GM13976 (cell line): ENCODE measurements around the gene CLIC1.

Experiments
- DNase-seq: peaks from one replicate; pipeline ENCODE4 v3.0.0; 2012; ENCODE audit warnings: low spot score
- in situ Hi-C: fragments of 300-500 bp; cut with MboI; formaldehyde crosslinking; loops from one replicate; pipeline ENCODE4 v1.12.0; 2022; ENCODE audit warnings: low sequenced_read_pairs, mixed read lengths, inconsistent platforms; ENCODE audit not compliant: unreplicated experiment
- TF ChIP-seq, protein P1 (sequence below): IDR thresholded peaks from 2 replicates; pipeline ENCODE4 v1.5.1; 2012; ENCODE audit warnings: borderline replicate concordance, mild to moderate bottlenecking; ENCODE audit not compliant: insufficient read depth; ENCODE audit errors: extremely low read depth, missing control alignments, control extremely low read depth

The CLIC1 gene

DNA sequence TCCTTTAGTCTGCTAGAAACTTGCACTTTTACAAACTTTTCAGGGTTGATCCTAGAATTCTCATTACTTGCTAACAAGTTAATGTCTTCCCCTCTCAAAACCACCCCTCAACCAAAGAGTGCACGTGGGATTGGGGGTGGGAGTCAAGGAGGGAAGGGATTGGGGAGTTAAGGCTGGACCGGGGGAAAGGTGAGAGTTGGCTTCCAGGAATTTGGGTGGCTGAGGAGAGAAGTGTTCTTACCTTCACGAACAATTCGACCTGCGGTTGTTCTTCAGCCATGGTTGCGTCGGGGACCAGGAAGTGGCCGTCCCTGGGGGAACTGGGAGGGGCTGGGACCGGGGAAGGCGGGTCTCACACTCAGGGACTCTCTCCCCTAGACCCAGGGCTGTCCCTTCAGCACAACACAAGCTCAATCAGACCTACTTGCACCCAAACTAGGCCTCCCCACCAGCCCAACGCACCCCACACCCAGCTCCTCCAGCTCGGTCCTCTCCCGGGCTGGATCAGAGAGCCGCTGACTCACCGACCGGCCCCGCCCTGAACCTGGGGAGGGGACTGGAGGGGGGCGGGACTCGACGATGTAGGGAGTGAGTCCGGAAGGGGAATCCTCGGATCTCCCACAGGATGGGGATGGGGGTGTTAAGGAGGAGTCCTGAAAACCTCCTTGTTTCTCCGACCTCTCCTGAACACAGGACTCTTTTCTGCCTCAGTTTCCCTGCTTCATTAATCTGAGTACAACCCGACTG is at the start of gene CLIC1:
Gene CLIC1, minus strand, starts transcription at position 510 of the 747 bp plus-strand sequence. Its CDS starts 230 bp downstream, at position 280.
- in situ Hi-C loops: no loop called here
- TF ChIP-seq, protein P1, sequence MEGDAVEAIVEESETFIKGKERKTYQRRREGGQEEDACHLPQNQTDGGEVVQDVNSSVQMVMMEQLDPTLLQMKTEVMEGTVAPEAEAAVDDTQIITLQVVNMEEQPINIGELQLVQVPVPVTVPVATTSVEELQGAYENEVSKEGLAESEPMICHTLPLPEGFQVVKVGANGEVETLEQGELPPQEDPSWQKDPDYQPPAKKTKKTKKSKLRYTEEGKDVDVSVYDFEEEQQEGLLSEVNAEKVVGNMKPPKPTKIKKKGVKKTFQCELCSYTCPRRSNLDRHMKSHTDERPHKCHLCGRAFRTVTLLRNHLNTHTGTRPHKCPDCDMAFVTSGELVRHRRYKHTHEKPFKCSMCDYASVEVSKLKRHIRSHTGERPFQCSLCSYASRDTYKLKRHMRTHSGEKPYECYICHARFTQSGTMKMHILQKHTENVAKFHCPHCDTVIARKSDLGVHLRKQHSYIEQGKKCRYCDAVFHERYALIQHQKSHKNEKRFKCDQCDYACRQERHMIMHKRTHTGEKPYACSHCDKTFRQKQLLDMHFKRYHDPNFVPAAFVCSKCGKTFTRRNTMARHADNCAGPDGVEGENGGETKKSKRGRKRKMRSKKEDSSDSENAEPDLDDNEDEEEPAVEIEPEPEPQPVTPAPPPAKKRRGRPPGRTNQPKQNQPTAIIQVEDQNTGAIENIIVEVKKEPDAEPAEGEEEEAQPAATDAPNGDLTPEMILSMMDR: no peak

DNA sequence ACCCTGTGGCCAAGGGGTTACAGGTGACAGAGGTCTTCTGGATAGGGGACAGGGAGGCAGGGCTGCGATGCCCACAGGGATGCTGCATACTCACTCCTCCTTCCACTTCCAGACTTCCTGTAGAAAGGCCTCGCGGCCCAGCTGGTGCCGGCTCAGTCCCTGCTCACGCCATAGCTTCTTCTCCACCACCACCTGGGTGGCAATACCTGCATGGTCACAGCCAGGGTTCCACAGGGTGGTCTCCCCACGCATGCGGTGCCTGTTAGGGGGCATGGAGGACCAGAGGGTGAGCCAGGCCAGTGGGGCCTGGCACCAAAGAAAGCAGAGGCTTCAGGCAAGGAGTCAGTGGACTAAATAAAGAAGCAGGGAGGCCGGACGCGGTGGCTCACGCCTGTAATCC is 49.1 kb upstream of the CLIC1 start:
- TF ChIP-seq, protein P1: no peak
- in situ Hi-C loops: no loop called here
- no peak for DNase-seq

More for the DNA sequence above, at the start of gene CLIC1:
- DNase-seq: peak; percentile 86

DNA sequence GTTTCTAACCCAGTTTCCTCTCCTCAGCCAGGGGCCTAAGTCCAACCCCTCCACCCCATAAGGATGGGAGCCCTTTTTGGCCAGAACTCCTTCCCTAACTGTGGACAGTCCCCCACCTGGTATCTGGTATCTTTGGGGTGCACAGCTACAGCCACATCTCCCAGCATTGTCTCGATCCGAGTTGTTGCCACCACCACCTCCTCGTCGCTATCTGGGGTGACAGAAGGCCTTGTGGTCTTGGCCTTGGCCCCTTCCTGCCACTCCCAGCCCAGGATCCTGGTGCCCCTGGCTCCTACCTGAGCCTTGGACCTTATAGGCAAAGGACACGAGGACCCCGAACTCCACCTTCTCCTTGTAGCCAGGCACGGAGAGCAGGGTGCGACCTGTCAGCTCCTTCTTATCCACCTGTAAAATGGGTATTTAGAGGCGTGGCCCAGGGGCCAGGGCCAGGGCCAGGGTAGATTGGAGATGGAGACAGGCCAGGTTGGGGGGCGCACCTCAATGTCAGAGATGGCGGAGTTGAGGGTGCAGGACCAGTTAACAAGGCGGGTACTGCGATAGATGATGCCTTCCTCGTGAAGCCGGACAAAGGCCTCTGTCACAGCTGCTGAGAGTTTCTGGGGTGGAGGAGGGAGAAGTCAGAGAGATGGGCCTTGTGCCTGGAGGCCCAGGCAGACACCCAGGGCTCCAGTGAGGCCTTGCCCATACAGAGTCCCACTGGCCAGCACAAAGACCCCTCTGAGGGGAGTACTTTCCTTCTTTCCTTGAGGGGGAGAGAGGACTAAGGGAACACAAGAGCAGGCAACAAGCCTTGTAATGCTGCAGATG is 48.0 kb upstream of the CLIC1 start:
- TF ChIP-seq, protein P1: no peak
- DNase-seq: no peak
- in situ Hi-C loops: no loop called here

DNA sequence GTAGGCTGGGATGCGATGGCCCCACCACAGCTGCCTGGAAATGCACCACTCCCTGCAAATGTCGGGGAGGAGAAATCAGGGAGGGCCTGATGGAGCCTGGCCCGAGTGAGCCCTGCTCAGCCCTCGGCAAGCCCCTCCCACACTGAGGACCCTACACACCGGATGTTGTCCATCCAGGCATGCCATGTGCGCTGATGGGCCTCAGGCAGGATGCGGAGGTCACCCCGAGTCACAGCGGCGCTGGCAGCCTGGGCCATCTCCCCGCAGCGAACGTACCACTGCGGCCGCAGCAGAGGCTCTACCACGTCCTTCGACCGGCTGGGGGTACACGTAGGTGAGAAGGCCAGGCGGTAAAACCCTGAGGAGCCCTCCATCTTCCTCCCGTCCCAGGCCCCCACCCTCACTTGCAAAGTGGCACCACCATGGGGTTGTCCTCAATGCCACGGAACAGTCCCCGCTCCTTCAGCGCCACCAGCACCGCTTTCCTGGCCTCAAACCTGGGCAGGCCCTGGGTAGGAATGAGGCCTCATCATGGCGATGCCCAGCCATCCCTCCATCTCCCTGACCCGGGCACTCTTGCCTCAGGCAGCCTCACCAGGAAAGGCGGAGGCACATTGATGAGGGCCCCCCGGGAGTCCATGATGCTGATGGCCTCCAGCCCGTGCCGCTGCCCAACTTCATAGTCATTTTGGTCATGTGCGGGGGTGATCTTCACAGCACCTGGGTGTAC is 46.0 kb upstream of the CLIC1 start:
- TF ChIP-seq, protein P1: no peak
- DNase-seq: no peak
- in situ Hi-C loops: no loop called here

DNA sequence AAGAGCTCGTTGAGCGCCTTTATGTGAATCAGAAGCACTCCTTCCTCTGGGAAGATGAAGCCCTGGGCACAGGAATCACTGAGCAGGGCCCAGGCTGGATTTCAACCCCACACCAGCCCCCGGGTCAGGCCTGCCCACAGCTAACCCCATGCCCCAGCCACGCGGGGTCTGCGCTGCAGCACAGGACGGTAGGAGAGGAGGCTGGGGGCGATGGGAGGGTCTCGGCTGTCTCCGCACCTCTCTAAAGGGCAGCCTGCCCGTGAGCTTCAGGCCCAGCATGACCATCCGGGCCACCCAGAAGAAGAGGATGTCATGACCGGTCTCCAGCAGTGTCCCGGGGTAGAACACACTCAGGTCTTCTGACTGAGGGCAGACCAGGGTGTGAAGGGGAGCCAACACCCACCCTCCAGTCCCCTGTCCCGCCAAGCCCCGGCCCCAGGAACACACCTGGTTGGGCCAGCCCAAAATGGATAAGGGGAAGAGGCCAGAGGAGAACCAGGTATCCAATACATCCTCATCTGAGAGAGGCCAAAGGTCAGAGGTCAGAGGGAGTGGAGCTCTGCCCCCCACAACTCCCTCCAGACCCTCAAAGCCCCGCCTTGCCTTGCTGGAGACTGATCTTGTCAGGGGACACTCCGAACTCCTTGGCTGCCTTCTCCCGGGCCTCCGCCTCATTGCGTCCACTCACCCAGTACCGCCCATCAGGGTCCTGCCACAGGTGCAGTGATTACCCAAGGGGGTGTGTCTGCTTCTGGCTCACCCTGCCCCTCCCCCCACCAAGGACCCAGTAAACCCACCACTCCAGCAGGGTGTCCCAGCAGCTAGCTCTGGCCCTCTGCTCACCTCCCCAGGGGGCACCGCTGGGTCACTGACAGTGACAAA is 45.2 kb upstream of the CLIC1 start:
- TF ChIP-seq, protein P1: no peak
- DNase-seq: no peak
- in situ Hi-C loops: no loop called here
